Loucy (cell line): ENCODE data around the gene HFE.

ENCODE experiments used
- H2AFZ ChIP-seq: fragments of 200-600 bp; sonication (generic); 2 replicates; pipeline ENCODE4 v1.6.0; 2016; ENCODE audit warnings: antibody characterized with exemption, mild to moderate bottlenecking, low read length, moderate library complexity
- H3F3A ChIP-seq: fragments of 200-600 bp; 2 replicates; pipeline ENCODE4 v1.6.0; 2016; ENCODE audit warnings: antibody characterized with exemption, low read depth, mild to moderate bottlenecking
- H3K27me3 ChIP-seq: fragments of 200-600 bp; sonication (generic); 2 replicates; pipeline ENCODE4 v1.6.1; 2014; ENCODE audit warnings: low read length, mild to moderate bottlenecking; ENCODE audit not compliant: insufficient read depth, poor library complexity, severe bottlenecking
- H3K36me3 ChIP-seq: fragments of 200-600 bp; sonication (generic); 2 replicates; pipeline ENCODE4 v1.6.1; 2016; ENCODE audit warnings: low read length; ENCODE audit not compliant: insufficient read depth
- H3K4me1 ChIP-seq: fragments of 200-600 bp; sonication (generic); 2 replicates; pipeline ENCODE4 v1.5.1; 2014; ENCODE audit warnings: low read length, mild to moderate bottlenecking; ENCODE audit not compliant: insufficient read depth, poor library complexity, severe bottlenecking
- H3K4me2 ChIP-seq: fragments of 200-600 bp; sonication (generic); 2 replicates; pipeline ENCODE4 v1.6.0; 2014; ENCODE audit warnings: antibody characterized with exemption, low read length, low read depth, mild to moderate bottlenecking; ENCODE audit not compliant: poor library complexity, severe bottlenecking
- H3K4me3 ChIP-seq: fragments of 200-600 bp; sonication (generic); 2 replicates; pipeline ENCODE4 v1.5.1; 2014; ENCODE audit warnings: low read length, mild to moderate bottlenecking, mixed read lengths; ENCODE audit not compliant: poor library complexity, severe bottlenecking
- H3K79me2 ChIP-seq: fragments of 200-600 bp; sonication (generic); 2 replicates; pipeline ENCODE4 v1.6.1; 2014; ENCODE audit warnings: low read length; ENCODE audit not compliant: insufficient read depth
- H3K9ac ChIP-seq: fragments of 200-600 bp; sonication (generic); 2 replicates; pipeline ENCODE4 v1.6.0; 2014; ENCODE audit warnings: mild to moderate bottlenecking, low read depth, low read length, moderate library complexity; ENCODE audit not compliant: poor library complexity, severe bottlenecking
- H3K9me2 ChIP-seq: fragments of 200-600 bp; sonication (generic); replicated peaks from 2 replicates; pipeline ENCODE4 v1.6.1; 2016; ENCODE audit warnings: low read depth, low read length, mixed read lengths
- H3K9me3 ChIP-seq: fragments of 200-600 bp; sonication (generic); 2 replicates; pipeline ENCODE4 v1.6.1; 2014; ENCODE audit warnings: mild to moderate bottlenecking, antibody characterized with exemption, low read length, low read depth; ENCODE audit not compliant: insufficient read depth
- H4K20me1 ChIP-seq: fragments of 200-600 bp; sonication (generic); 2 replicates; pipeline ENCODE4 v1.6.0; 2014; ENCODE audit warnings: antibody characterized with exemption, low read length, mild to moderate bottlenecking; ENCODE audit not compliant: insufficient read depth, poor library complexity, severe bottlenecking
- CTCF ChIP-seq: fragments of 200-600 bp; sonication (generic); conservative IDR thresholded peaks from 2 replicates; pipeline ENCODE4 v1.5.1; 2014; ENCODE audit warnings: mild to moderate bottlenecking, antibody characterized with exemption, low read length
- EZH2phosphoT487 ChIP-seq: fragments of 200-600 bp; IDR thresholded peaks from 2 replicates; pipeline ENCODE4 v1.6.1; 2018; ENCODE audit warnings: antibody characterized with exemption, mild to moderate bottlenecking, moderate library complexity, borderline replicate concordance

Gene HFE

GRCh38 chr6:26053992-26054780 is 33.0 kb upstream of the HFE start:
- H3K4me2 ChIP-seq, result peak overlapping the region; percentile 95
- peaks cover 25% of the 10 kb centered on the region for H3K4me1 ChIP-seq
- no peaks in the 10 kb centered on the region for H3K9me2 ChIP-seq
- H2AFZ ChIP-seq, result no peak overlapping the region
- H3K9ac ChIP-seq, result peak overlapping the region; percentile 93
- TF ChIP-seq CTCF (no peak), EZH2phosphoT487 (no peak)
- no peaks in the 10 kb centered on the region for H3K79me2 ChIP-seq
- no peaks in the 10 kb centered on the region for H3K36me3 ChIP-seq
- peaks cover 9% of the 10 kb centered on the region for H3F3A ChIP-seq
- no peaks in the 10 kb centered on the region for H3K27me3 ChIP-seq
- no peaks in the 10 kb centered on the region for H3K9me3 ChIP-seq
- peak overlapping the region; percentile 78 for H3K4me3 ChIP-seq
- H4K20me1 ChIP-seq, result peaks cover 6% of the 10 kb centered on the region

- Histone ChIP-seq H3K27me3 (no peaks in the 10 kb centered on the region), H4K20me1 (peaks cover 6% of the 10 kb centered on the region), H2AFZ (no peak overlapping the region), H3K79me2 (no peaks in the 10 kb centered on the region), H3K9me3 (no peaks in the 10 kb centered on the region), H3K9me2 (no peaks in the 10 kb centered on the region), H3K9ac (peak overlapping the region; percentile 93), H3K36me3 (no peaks in the 10 kb centered on the region), H3K4me1 (peaks cover 25% of the 10 kb centered on the region), H3F3A (peaks cover 9% of the 10 kb centered on the region), H3K4me2 (peak overlapping the region; percentile 95), H3K4me3 (peak overlapping the region; percentile 78)
- TF ChIP-seq CTCF, result no peak
- TF ChIP-seq EZH2phosphoT487, result no peak
Measured at GRCh38 chr6:26054781-26055718, 32.2 kb upstream of the HFE start.

- H3K79me2 ChIP-seq, result no peaks in the 10 kb centered on the region
- TF ChIP-seq CTCF (no peak), EZH2phosphoT487 (no peak)
Measured at GRCh38 chr6:26055719-26056582, 31.3 kb upstream of the HFE start.

More at GRCh38 chr6:26055719-26056582, 31.3 kb upstream of the HFE start:
- H3K9me2 ChIP-seq, result no peaks in the 10 kb centered on the region
- H3F3A ChIP-seq, result peaks cover 9% of the 10 kb centered on the region
- H3K4me2 ChIP-seq, result peak overlapping the region; percentile 95
- H3K4me3 ChIP-seq, result peak overlapping the region; percentile 78
- no peaks in the 10 kb centered on the region for H3K36me3 ChIP-seq
- H2AFZ ChIP-seq, result peak overlapping the region; percentile 59; the same call in 1 of the 2 replicates
- H4K20me1 ChIP-seq, result peaks cover 6% of the 10 kb centered on the region
- no peaks in the 10 kb centered on the region for H3K9me3 ChIP-seq
- no peaks in the 10 kb centered on the region for H3K27me3 ChIP-seq
- peak overlapping the region; percentile 93 for H3K9ac ChIP-seq
- H3K4me1 ChIP-seq, result peaks cover 25% of the 10 kb centered on the region
